ENCODE measurements around the gene GKN2.

DNA sequence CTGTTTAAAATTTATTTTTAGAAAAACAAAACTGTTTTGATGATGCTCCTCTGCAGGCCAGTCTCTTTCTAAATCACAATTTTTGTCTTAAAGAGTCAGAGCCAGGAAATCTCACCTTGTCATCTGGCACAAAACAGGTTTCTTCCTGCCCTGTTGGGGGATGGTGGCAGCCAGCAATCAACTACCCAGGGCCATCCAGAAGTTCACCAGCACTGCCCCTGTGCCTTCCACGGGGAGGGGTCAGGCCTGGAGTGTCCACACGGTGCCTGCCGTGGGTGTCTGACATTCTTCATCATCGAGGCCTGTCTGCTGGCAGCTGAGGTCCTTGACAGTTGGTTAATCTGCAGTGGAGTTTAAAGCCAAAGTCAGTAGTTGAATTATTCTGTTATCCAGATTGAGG lies 41.4 kb downstream of the GKN2 start:
- TF ChIP-seq, protein P1, sequence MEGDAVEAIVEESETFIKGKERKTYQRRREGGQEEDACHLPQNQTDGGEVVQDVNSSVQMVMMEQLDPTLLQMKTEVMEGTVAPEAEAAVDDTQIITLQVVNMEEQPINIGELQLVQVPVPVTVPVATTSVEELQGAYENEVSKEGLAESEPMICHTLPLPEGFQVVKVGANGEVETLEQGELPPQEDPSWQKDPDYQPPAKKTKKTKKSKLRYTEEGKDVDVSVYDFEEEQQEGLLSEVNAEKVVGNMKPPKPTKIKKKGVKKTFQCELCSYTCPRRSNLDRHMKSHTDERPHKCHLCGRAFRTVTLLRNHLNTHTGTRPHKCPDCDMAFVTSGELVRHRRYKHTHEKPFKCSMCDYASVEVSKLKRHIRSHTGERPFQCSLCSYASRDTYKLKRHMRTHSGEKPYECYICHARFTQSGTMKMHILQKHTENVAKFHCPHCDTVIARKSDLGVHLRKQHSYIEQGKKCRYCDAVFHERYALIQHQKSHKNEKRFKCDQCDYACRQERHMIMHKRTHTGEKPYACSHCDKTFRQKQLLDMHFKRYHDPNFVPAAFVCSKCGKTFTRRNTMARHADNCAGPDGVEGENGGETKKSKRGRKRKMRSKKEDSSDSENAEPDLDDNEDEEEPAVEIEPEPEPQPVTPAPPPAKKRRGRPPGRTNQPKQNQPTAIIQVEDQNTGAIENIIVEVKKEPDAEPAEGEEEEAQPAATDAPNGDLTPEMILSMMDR (IDR thresholded peaks at IDR 0.05): no peak
- no peak for TF ChIP-seq POLR2A (IDR thresholded peaks at IDR 0.05)
- TF ChIP-seq POLR2AphosphoS5 (IDR thresholded peaks at IDR 0.05): no peak
